HepG2 (cell line): ENCODE measurements around the gene EEF1A2. TPM values are rescaled to one million over a fixed set of nuclear protein-coding genes. Genes with fewer than 3 reads are reported as not detected.

Experiments used
- ATAC-seq: fragments of 200-7000 bp; cut with Tn5 transposase; 3 replicates; pipeline ENCODE4 v1.9.1; 2020; ENCODE audit warnings: mild to moderate bottlenecking, moderate library complexity
- BruUV-seq: library from RNA; stranded (reverse); fragments of 400-500 nt; replicated peaks from 2 replicates; lab custom pipeline; 2021; lab: Mats Ljungman, UMichigan
- CTCF ChIA-PET: fragments of 300-600 bp; formaldehyde crosslinking; extraction: SDS; loops from one replicate; lab custom pipeline; 2021; ENCODE audit warnings: low total read pairs, inconsistent platforms, low intra/inter-chr PET ratio; lab: Yijun Ruan, JAX
- POLR2A ChIA-PET: fragments of 350-600 bp; sonication (Branson Sonifier 250); formaldehyde crosslinking; loops from one replicate; lab custom pipeline; 2020; ENCODE audit warnings: antibody characterized with exemption, inconsistent platforms; lab: Yijun Ruan, JAX
- DNase-seq: peaks from one replicate; pipeline ENCODE4 v3.0.0-alpha.2; 2015; ENCODE audit warnings: low spot score
- FAIRE-seq: peaks from 3 replicates; lab custom pipeline; 2011; peaks lifted over from hg19 to GRCh38; lab: Jason Lieb, UNC
- H2AFZ ChIP-seq: one replicate; pipeline ENCODE4 v1.6.1; 2011; ENCODE audit warnings: low read length, inconsistent platforms
- H3K27ac ChIP-seq: fragments of 300-600 bp; 3 replicates; pipeline ENCODE4 v1.8.0; 2011; ENCODE audit warnings: mixed run types, mild to moderate bottlenecking, mixed read lengths, low read length, inconsistent platforms; ENCODE audit not compliant: insufficient read depth; ENCODE audit errors: extremely low read length
- H3K27me3 ChIP-seq, 2 experiments: fragments of 200-600 bp in 1 of 2; 2 replicates in 1 of 2; 3 replicates in 1 of 2; pipeline versions ENCODE4 v1.6.0 to v1.8.0; 2011; ENCODE audit warnings: low read length in 2 of 2, mild to moderate bottlenecking in 2 of 2, moderate library complexity in 2 of 2, inconsistent platforms in 1 of 2; ENCODE audit not compliant: insufficient read depth in 2 of 2, control insufficient read depth in 1 of 2
- H3K36me3 ChIP-seq, 2 experiments: fragments of 200-600 bp in 1 of 2; replicated peaks in 1 of 2; 2 replicates in 1 of 2; 3 replicates in 1 of 2; pipeline versions ENCODE4 v1.5.1 to v1.8.0; 2011; ENCODE audit warnings: low read length in 2 of 2, inconsistent platforms in 1 of 2; ENCODE audit not compliant: insufficient read depth in 2 of 2, control insufficient read depth in 1 of 2
- H3K4me1 ChIP-seq: 2 replicates; pipeline ENCODE4 v1.5.1; 2012; ENCODE audit warnings: low read length, inconsistent platforms; ENCODE audit not compliant: insufficient read depth
- H3K4me2 ChIP-seq: 2 replicates; pipeline ENCODE4 v1.6.0; 2011; ENCODE audit warnings: low read depth, low read length, inconsistent platforms
- H3K4me3 ChIP-seq, 3 experiments: fragments of 200-600 bp in 1 of 3; sonication (generic), shearing (Covaris generic) in 1 of 3; replicated peaks in 1 of 3; 2 replicates each; pipeline ENCODE4 v1.5.1; 2011 to 2016; ENCODE audit warnings: low read length in 3 of 3, inconsistent platforms in 2 of 3, low read depth in 2 of 3, mild to moderate bottlenecking in 2 of 3, control low read depth in 1 of 3, mixed read lengths in 1 of 3; ENCODE audit not compliant: insufficient read depth in 1 of 3
- H3K79me2 ChIP-seq: one replicate; pipeline ENCODE4 v1.6.1; 2011; ENCODE audit warnings: low read length, inconsistent platforms; ENCODE audit not compliant: insufficient read depth
- H3K9ac ChIP-seq: 2 replicates; pipeline ENCODE4 v1.6.0; 2011; ENCODE audit warnings: mild to moderate bottlenecking, low read depth, low read length, inconsistent platforms; ENCODE audit not compliant: insufficient read depth
- H3K9me3 ChIP-seq: 2 replicates; pipeline ENCODE4 v1.5.1; 2012; ENCODE audit warnings: mild to moderate bottlenecking, low read length
- H4K20me1 ChIP-seq: 2 replicates; pipeline ENCODE4 v1.6.0; 2011; ENCODE audit warnings: inconsistent platforms, mild to moderate bottlenecking, low read length, moderate library complexity; ENCODE audit not compliant: insufficient read depth
- HIC2 ChIP-seq: sonication (generic); formaldehyde crosslinking; IDR thresholded peaks from 2 replicates; pipeline ENCODE4 v1.9.0; 2022; ENCODE audit warnings: low read depth, missing genetic modification reagents
- KDM5A ChIP-seq: fragments of 200-600 bp; sonication (generic); IDR thresholded peaks from 2 replicates; pipeline ENCODE4 v1.7.0; 2018; ENCODE audit warnings: antibody characterized with exemption, mild to moderate bottlenecking, low read length, borderline replicate concordance
- KLF12 ChIP-seq: sonication (generic); formaldehyde crosslinking; IDR thresholded peaks from 2 replicates; pipeline ENCODE4 v1.4.0; 2020; ENCODE audit warnings: missing genetic modification reagents, borderline replicate concordance
- PATZ1 ChIP-seq: sonication (generic); formaldehyde crosslinking; IDR thresholded peaks from 2 replicates; pipeline ENCODE4 v1.4.0; 2020; ENCODE audit warnings: missing genetic modification reagents
- SOX13 ChIP-seq, 3 experiments: fragments of 450-650 bp in 1 of 3; sonication (generic) in 1 of 3; formaldehyde crosslinking in 1 of 3; IDR thresholded peaks in 2 of 3; conservative IDR thresholded peaks in 1 of 3; 2 replicates each; pipeline versions ENCODE4 v1.5.0 to v1.6.1; 2016 to 2020; ENCODE audit warnings: antibody characterized with exemption in 1 of 3, mild to moderate bottlenecking in 1 of 3, missing compliant biosample characterization in 1 of 3, missing genetic modification reagents in 1 of 3, moderate library complexity in 1 of 3
- TBX2 ChIP-seq: sonication (generic); formaldehyde crosslinking; IDR thresholded peaks from 2 replicates; pipeline ENCODE4 v1.5.0; 2020; ENCODE audit warnings: missing genetic modification reagents, mild to moderate bottlenecking, borderline replicate concordance
- ZBTB7B ChIP-seq: sonication (generic); formaldehyde crosslinking; IDR thresholded peaks from 2 replicates; pipeline ENCODE4 v1.4.0; 2020; ENCODE audit warnings: missing genetic modification reagents
- ZMYM3 ChIP-seq: sonication (generic); formaldehyde crosslinking; IDR thresholded peaks from 2 replicates; pipeline ENCODE4 v1.5.1; 2020; ENCODE audit warnings: mild to moderate bottlenecking, missing genetic modification reagents
- ZNF205 ChIP-seq: IDR thresholded peaks from 2 replicates; pipeline ENCODE4 v1.6.1; 2018; ENCODE audit warnings: missing biosample characterization, missing genetic modification reagents
- ZNF552 ChIP-seq: sonication (generic); formaldehyde crosslinking; IDR thresholded peaks from 2 replicates; pipeline ENCODE4 v1.9.0; 2022; ENCODE audit warnings: missing genetic modification reagents, mild to moderate bottlenecking, borderline replicate concordance
- ZNF768 ChIP-seq: sonication (generic); formaldehyde crosslinking; IDR thresholded peaks from 2 replicates; pipeline ENCODE4 v1.4.0; 2020; ENCODE audit warnings: missing genetic modification reagents
- WGBS: methylation state at CpG from one replicate; pipeline ENCODE4 v1.1.6; 2017; ENCODE audit warnings: low lambda C conversion rate; 5-methylcytosine and 5-hydroxymethylcytosine counted together
- in situ Hi-C: cut with HindIII; loops from 2 replicates; pipeline ENCODE4 v1.10.0; 2017; ENCODE audit warnings: low pct_unique_long_range_greater_than_20kb; ENCODE audit not compliant: extremely low pct_ligation_motif_present
- intact Hi-C: fragments of 100-400 bp; cut with micrococcal nuclease; formaldehyde crosslinking; loops from one replicate; pipeline ENCODE4 v1.10.0; 2022; ENCODE audit not compliant: unreplicated experiment
- polyA plus RNA-seq, 8 experiments: library from polyadenylated mRNA; depleted of rRNA in 3 of 8; stranded (reverse) in 7 of 8; unstranded in 1 of 8; fragments of >200 nt; fragmentation: Illumina TruSeq in 4 of 8; extraction: Trizol in 4 of 8; gene quantifications; 2 replicates each; pipeline versions ENCODE4 v1.2.1 to v1.2.3, GENCODE V29; 2011 to 2016; ENCODE audit warnings: low read depth in 4 of 8, missing spikeins in 1 of 8, mixed read lengths in 1 of 8; ENCODE audit not compliant: insufficient read depth in 1 of 8
- total RNA-seq, 5 experiments: library from RNA; depleted of rRNA; stranded (reverse); fragments of >200 nt; fragmentation: Illumina TruSeq; extraction: Trizol; gene quantifications; 2 replicates each; pipeline ENCODE4 v1.2.3, GENCODE V29; 2016; ENCODE audit warnings: low read depth in 1 of 5
- TF ChIP-seq, protein P1 (sequence below), 2 experiments: sonication (generic) in 1 of 2; formaldehyde crosslinking in 1 of 2; IDR thresholded peaks; 2 replicates each; pipeline versions ENCODE4 v1.4.0 to v1.6.1; 2018 to 2020; ENCODE audit warnings: missing genetic modification reagents in 2 of 2, borderline replicate concordance in 1 of 2, low read depth in 1 of 2, mild to moderate bottlenecking in 1 of 2, missing biosample characterization in 1 of 2
- TF ChIP-seq, protein P2 (sequence below): IDR thresholded peaks from 2 replicates; pipeline ENCODE4 v1.6.1; 2016; ENCODE audit warnings: low read depth

Gene EEF1A2
- total and polyA plus RNA-seq, 2 of the 13 experiments (the other 11 are each of a cell fraction or from before 2014, with no cell fraction given) = 0.44 to 0.87 TPM

- CTCF ChIA-PET = interaction anchor here (1.4 kb wide), 1 partner anchor 24 kb away, joined by 4 read pairs; no protein-coding TSS in a partner anchor
- no peak overlapping the region for H3K27ac ChIP-seq
- H3K4me3 ChIP-seq = no peak overlapping the region
- intact Hi-C loops (no loop called here), in situ Hi-C loops (no loop called here)
- FAIRE-seq (no peak), DNase-seq (no peak), ATAC-seq (no peak)
- H3K9ac ChIP-seq = no peak overlapping the region
- H3K27me3 ChIP-seq = peaks cover 33 to 66% of the 10 kb centered on the region in 2 experiments
- H2AFZ ChIP-seq = no peak overlapping the region
- H3K4me1 ChIP-seq = peaks cover 8% of the 10 kb centered on the region; the same call in 1 of the 2 replicates
- 18% methylated on average over 7 of the region's 8 CpGs for WGBS
- H3K9me3 ChIP-seq = no peaks in the 10 kb centered on the region
- no peak for TF ChIP-seq HIC2 (CRISPR knock-in tag)
- 0 out of 2 replicates have a peak, but pooled peaks have one; percentile 13 for TF ChIP-seq ZMYM3 (CRISPR knock-in tag)
- TF ChIP-seq KDM5A = no peak
- TF ChIP-seq ZBTB7B = no peak
- 0 out of 2 replicates have a peak, but pooled peaks have one; percentile 7 for TF ChIP-seq TBX2 (CRISPR knock-in tag)
- no peak for TF ChIP-seq KLF12
- TF ChIP-seq, protein P1, sequence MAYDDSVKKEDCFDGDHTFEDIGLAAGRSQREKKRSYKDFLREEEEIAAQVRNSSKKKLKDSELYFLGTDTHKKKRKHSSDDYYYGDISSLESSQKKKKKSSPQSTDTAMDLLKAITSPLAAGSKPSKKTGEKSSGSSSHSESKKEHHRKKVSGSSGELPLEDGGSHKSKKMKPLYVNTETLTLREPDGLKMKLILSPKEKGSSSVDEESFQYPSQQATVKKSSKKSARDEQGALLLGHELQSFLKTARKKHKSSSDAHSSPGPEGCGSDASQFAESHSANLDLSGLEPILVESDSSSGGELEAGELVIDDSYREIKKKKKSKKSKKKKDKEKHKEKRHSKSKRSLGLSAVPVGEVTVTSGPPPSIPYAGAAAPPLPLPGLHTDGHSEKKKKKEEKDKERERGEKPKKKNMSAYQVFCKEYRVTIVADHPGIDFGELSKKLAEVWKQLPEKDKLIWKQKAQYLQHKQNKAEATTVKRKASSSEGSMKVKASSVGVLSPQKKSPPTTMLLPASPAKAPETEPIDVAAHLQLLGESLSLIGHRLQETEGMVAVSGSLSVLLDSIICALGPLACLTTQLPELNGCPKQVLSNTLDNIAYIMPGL (CRISPR knock-in tag; IDR thresholded peaks at IDR 0.05; ENCODE audit: borderline replicate concordance in 1 of 2, low read depth in 1 of 2) = no peak
- no peak for TF ChIP-seq SOX13 (IDR thresholded peaks at IDR 0.05)
- no peak for TF ChIP-seq SOX13 (CRISPR knock-in tag; conservative IDR thresholded peaks at IDR 0.05 in 1 of 2, IDR thresholded peaks at IDR 0.05 in 1 of 2)
- TF ChIP-seq ZNF205 = no peak
- no peak for TF ChIP-seq ZNF552 (CRISPR knock-in tag)
- TF ChIP-seq, protein P2, sequence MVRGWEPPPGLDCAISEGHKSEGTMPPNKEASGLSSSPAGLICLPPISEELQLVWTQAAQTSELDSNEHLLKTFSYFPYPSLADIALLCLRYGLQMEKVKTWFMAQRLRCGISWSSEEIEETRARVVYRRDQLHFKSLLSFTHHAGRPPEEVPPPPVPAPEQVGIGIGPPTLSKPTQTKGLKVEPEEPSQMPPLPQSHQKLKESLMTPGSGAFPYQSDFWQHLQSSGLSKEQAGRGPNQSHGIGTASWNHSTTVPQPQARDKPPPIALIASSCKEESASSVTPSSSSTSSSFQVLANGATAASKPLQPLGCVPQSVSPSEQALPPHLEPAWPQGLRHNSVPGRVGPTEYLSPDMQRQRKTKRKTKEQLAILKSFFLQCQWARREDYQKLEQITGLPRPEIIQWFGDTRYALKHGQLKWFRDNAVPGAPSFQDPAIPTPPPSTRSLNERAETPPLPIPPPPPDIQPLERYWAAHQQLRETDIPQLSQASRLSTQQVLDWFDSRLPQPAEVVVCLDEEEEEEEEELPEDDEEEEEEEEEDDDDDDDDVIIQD = no peak
- TF ChIP-seq ZNF768 (CRISPR knock-in tag) = peak; percentile 87
- TF ChIP-seq PATZ1 (CRISPR knock-in tag) = no peak
- H3K4me2 ChIP-seq = no peak overlapping the region
- POLR2A ChIA-PET = no interaction called here
- H3K79me2 ChIP-seq = no peaks in the 10 kb centered on the region
- no peaks in the 10 kb centered on the region for H3K36me3 ChIP-seq
- H4K20me1 ChIP-seq = peaks cover 6% of the 10 kb centered on the region; the same call in 1 of the 2 replicates
- no TSS peak for BruUV-seq
These were observed 3.6 kb downstream of the EEF1A2 start for GRCh38 chr20:63495167-63495720.
